HG03139 (cell line): ENCODE measurements around the gene SYNE2.
"Not testable (repeated sequence)": the region's sequence is repeated elsewhere in the genome, so short reads cannot be mapped to it uniquely, and the experiment has no call there.

Source experiments
- ATAC-seq: cut with Tn5 transposase; IDR thresholded peaks from one replicate; pipeline ENCODE4 v1.9.1; 2021; ENCODE audit not compliant: unreplicated experiment

The SYNE2 gene

GRCh38 chr14:63852817-63853731 is at the start of gene SYNE2:
SYNE2 (plus strand) TSS chr14:63853004; CDS start chr14:63909149, 56,145 bp downstream.
- ATAC-seq: peak; percentile 73

- not testable (repeated sequence) for ATAC-seq
Observed at GRCh38 chr14:63803221-63803791, 49.5 kb upstream of the SYNE2 start.

GRCh38 chr14:63806064-63806463 is 46.7 kb upstream of the SYNE2 start:
- not testable (repeated sequence) for ATAC-seq

- not testable (repeated sequence) for ATAC-seq
Observed at GRCh38 chr14:63811692-63812091, 41.1 kb upstream of the SYNE2 start.

- ATAC-seq: no peak
Observed at GRCh38 chr14:63833728-63834127, 19.1 kb upstream of the SYNE2 start.

- no peak for ATAC-seq
Observed at GRCh38 chr14:63840981-63841380, 11.8 kb upstream of the SYNE2 start.

- no peak for ATAC-seq
Observed at GRCh38 chr14:63843796-63844195, 9.0 kb upstream of the SYNE2 start.

- ATAC-seq: no peak
Observed at GRCh38 chr14:63848890-63849289, 3.9 kb upstream of the SYNE2 start.

GRCh38 chr14:63852271-63852816 is 460 bp upstream of the SYNE2 start:
- no peak for ATAC-seq

- ATAC-seq: peak; percentile 26
Observed at GRCh38 chr14:63853831-63854293, 1.1 kb downstream of the SYNE2 start.

- no peak for ATAC-seq
Observed at GRCh38 chr14:63854330-63854729, 1.5 kb downstream of the SYNE2 start.

GRCh38 chr14:63855281-63855680 is 2.5 kb downstream of the SYNE2 start:
- no peak for ATAC-seq

- ATAC-seq: no peak
Observed at GRCh38 chr14:63857466-63858030, 4.7 kb downstream of the SYNE2 start.

- ATAC-seq: no peak
Observed at GRCh38 chr14:63860146-63860545, 7.3 kb downstream of the SYNE2 start.

GRCh38 chr14:63862163-63862562 is 9.4 kb downstream of the SYNE2 start:
- no peak for ATAC-seq

- ATAC-seq: no peak
Observed at GRCh38 chr14:63863004-63863403, 10.2 kb downstream of the SYNE2 start.

- not testable (repeated sequence) for ATAC-seq
Observed at GRCh38 chr14:63864775-63865174, 12.0 kb downstream of the SYNE2 start.

- no peak for ATAC-seq
Observed at GRCh38 chr14:63867933-63868921, 15.4 kb downstream of the SYNE2 start.

GRCh38 chr14:63869940-63870752 is 17.3 kb downstream of the SYNE2 start:
- ATAC-seq: peak; percentile 47

GRCh38 chr14:63870753-63871037 is 17.9 kb downstream of the SYNE2 start:
- not testable (repeated sequence) for ATAC-seq
